ENCODE results near the gene AGMO. TPM values are rescaled to one million over a fixed set of nuclear protein-coding genes. Genes with fewer than 3 reads are reported as not detected.

AGMO gene
- total RNA-seq, 1 donor from 2014 or later = 0.05 TPM

Other genes starting within 250 kb of the AGMO start
- 0.05 TPM in 1 of 2 replicates, not detected in the other for gene MEOX2, start 124.7 kb upstream of the AGMO start, total RNA-seq

Data from renal cortical epithelial cell (primary cell).